Measurements from ENCODE around the gene CHTF18. TPM values are rescaled to one million over a fixed set of nuclear protein-coding genes. Genes with fewer than 3 reads are reported as not detected.

CHTF18 gene
- total and polyA plus RNA-seq, 2 of the 4 experiments (the other 2 are of a cell fraction) = 3.2 to 21.4 TPM

- no peak overlapping the region for H3K18ac ChIP-seq (ENCODE audit: low read depth, low read length)
- H4K91ac ChIP-seq (ENCODE audit: insufficient read depth, low read depth, low read length) = no peak overlapping the region
- peaks cover 9% of the 10 kb centered on the region; the same call in 1 of the 2 replicates for H3K27me3 ChIP-seq (ENCODE audit: control insufficient read depth, insufficient read depth, low read length)
- ATAC-seq (ENCODE audit: low read depth) (no peak), DNase-seq (no peak)
- no peak overlapping the region for H3K56ac ChIP-seq (ENCODE audit: extremely low read depth, insufficient read depth, low read length)
- no peak overlapping the region for H2BK5ac ChIP-seq (ENCODE audit: low read depth, low read length, poor library complexity, severe bottlenecking)
- peaks cover 5% of the 10 kb centered on the region; the same call in 1 of the 2 replicates for H3K4me1 ChIP-seq (ENCODE audit: control insufficient read depth, insufficient read depth, low read length)
- H4K5ac ChIP-seq (ENCODE audit: low read depth, low read length) = no peak overlapping the region
- no peak overlapping the region for H2BK15ac ChIP-seq (ENCODE audit: low read depth, low read length)
- H3K23ac ChIP-seq (ENCODE audit: low read depth, low read length) = no peak overlapping the region
- CTCF ChIA-PET = no interaction called here
- H3K36me3 ChIP-seq (ENCODE audit: control insufficient read depth, insufficient read depth, low read length) = no peaks in the 10 kb centered on the region
- H2AK5ac ChIP-seq (ENCODE audit: low read depth, low read length) = no peak overlapping the region
- H2BK20ac ChIP-seq (ENCODE audit: low read depth, low read length) = no peak overlapping the region
- no peak overlapping the region for H4K8ac ChIP-seq (ENCODE audit: low read depth in 2 of 2, low read length in 2 of 2)
- H4K20me1 ChIP-seq (ENCODE audit: insufficient read depth, low read length) = no peaks in the 10 kb centered on the region
- intact Hi-C loops (cut with micrococcal nuclease) = no loop called here
- BruUV-seq (replicated peaks) = no TSS peak
- in situ Hi-C loops (cut with MboI; ENCODE audit: low sequenced_read_pairs) = no loop called here
- H3K9ac ChIP-seq (ENCODE audit: low read depth, low read length) = no peak overlapping the region
- H2AFZ ChIP-seq (replicated peaks; ENCODE audit: low read length, poor library complexity) = no peak overlapping the region
- no peak overlapping the region for H3K4me3 ChIP-seq (ENCODE audit: insufficient read depth, low read depth, low read length)
- no peaks in the 10 kb centered on the region for H3K9me3 ChIP-seq (ENCODE audit: control insufficient read depth, insufficient read depth, low read length)
- 86 to 100% methylated on average over 1 to 4 of the region's 6 CpGs for WGBS, 2 experiments (ENCODE audit: extremely low coverage in 2 of 2, insufficient read length in 1 of 2)
- H3K4me2 ChIP-seq (ENCODE audit: low read depth, low read length) = no peak overlapping the region
- no peaks in the 10 kb centered on the region for H3K79me1 ChIP-seq (ENCODE audit: low read depth in 1 of 2, low read length in 2 of 2)
- dilution Hi-C loops (cut with HindIII; ENCODE audit: low sequenced_read_pairs, unreplicated experiment) = no loop called here
- H2BK120ac ChIP-seq (ENCODE audit: low read depth, low read length) = no peak overlapping the region
- no peak overlapping the region for H3K14ac ChIP-seq (replicated peaks; ENCODE audit: low read depth, low read length)
- POLR2A ChIA-PET (ENCODE audit: unreplicated experiment) = no interaction called here
- no peak overlapping the region for H3K27ac ChIP-seq (ENCODE audit: insufficient read depth, low read length)
- TF ChIP-seq MXI1 (IDR thresholded peaks at IDR 0.05; ENCODE audit: borderline replicate concordance, low read depth, low read length) (no peak), FOS (IDR thresholded peaks at IDR 0.05; ENCODE audit: low read depth, low read length) (no peak)
- TF ChIP-seq, protein P1, sequence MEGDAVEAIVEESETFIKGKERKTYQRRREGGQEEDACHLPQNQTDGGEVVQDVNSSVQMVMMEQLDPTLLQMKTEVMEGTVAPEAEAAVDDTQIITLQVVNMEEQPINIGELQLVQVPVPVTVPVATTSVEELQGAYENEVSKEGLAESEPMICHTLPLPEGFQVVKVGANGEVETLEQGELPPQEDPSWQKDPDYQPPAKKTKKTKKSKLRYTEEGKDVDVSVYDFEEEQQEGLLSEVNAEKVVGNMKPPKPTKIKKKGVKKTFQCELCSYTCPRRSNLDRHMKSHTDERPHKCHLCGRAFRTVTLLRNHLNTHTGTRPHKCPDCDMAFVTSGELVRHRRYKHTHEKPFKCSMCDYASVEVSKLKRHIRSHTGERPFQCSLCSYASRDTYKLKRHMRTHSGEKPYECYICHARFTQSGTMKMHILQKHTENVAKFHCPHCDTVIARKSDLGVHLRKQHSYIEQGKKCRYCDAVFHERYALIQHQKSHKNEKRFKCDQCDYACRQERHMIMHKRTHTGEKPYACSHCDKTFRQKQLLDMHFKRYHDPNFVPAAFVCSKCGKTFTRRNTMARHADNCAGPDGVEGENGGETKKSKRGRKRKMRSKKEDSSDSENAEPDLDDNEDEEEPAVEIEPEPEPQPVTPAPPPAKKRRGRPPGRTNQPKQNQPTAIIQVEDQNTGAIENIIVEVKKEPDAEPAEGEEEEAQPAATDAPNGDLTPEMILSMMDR (conservative IDR thresholded peaks at IDR 0.05; ENCODE audit: low read depth, low read length) = no peak
- no peaks in the 10 kb centered on the region for H3K9me1 ChIP-seq (ENCODE audit: insufficient read depth, low read length)
- no peak overlapping the region for H2AK9ac ChIP-seq (replicated peaks; ENCODE audit: low read depth, low read length, poor library complexity)
- H3K4ac ChIP-seq (ENCODE audit: low read depth, low read length) = no peak overlapping the region
Measured at GRCh38 chr16:778909-779527, 9.4 kb upstream of the CHTF18 start.
